ENCODE measurements around the gene SMIM5. TPM values are rescaled to one million over a fixed set of nuclear protein-coding genes. Genes with fewer than 3 reads are reported as not detected.

The SMIM5 gene
- total RNA-seq, 1 experiment from 2014 or later, result 0.24 TPM

DNA sequence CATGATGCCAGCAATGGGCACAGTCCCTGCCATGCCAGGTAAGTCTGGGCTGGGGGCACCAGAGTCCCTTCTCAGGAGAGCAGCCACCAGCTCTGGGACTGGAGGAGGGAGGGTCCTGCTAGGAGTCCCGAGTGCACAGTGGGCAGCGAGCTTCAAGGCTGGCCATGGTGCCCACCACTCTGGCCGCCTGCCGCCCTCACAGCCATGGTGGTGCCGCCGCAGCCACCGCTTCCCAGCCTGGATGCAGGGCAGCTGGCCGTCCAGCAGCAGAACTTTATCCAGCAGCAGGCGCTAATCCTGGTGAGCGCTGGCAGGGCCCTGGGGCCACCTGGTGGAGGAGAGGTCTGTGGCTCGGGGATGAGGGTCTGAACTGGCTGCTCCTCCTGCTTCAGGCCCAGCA, 17.9 kb upstream of the SMIM5 start:
- H3K23ac ChIP-seq (ENCODE audit: insufficient read length, low read depth, low read length), result no peak overlapping the region
- H2BK12ac ChIP-seq (ENCODE audit: insufficient read length, low read depth, low read length), result no peak overlapping the region
- no peaks in the 10 kb centered on the region for H3K4me1 ChIP-seq (ENCODE audit: insufficient read depth, low read length)
- no peak overlapping the region for H2AK5ac ChIP-seq (ENCODE audit: insufficient read length, low read length)
- no peak overlapping the region for H3K27ac ChIP-seq (ENCODE audit: insufficient read length, low read depth, low read length)
- Mint-ChIP-seq H3K27me3 (ENCODE audit: low read depth) (no peaks in the 10 kb centered on the region; the same call in 1 of the 2 replicates), H3K4me1 (peaks cover 0 to 5% of the 10 kb centered on the region in 2 experiments; a peak in 1 of 4 replicates), H3K4me3 (no peak overlapping the region), H3K36me3 (ENCODE audit: insufficient read depth in 1 of 3, low read depth in 3 of 3) (no peaks in the 10 kb centered on the region), H3K27ac (no peak overlapping the region), H3K9me3 (no peaks in the 10 kb centered on the region)
- no peak overlapping the region for H3K9ac ChIP-seq (ENCODE audit: extremely low read depth, insufficient read length, low read length)
- H3K27me3 ChIP-seq (ENCODE audit: insufficient read depth, low read length), result no peaks in the 10 kb centered on the region
- no peaks in the 10 kb centered on the region for H3K79me1 ChIP-seq (ENCODE audit: insufficient read depth, low read depth, low read length, poor library complexity, severe bottlenecking)
- no peaks in the 10 kb centered on the region for H3K79me2 ChIP-seq (ENCODE audit: insufficient read depth, low read length)
- H4K20me1 ChIP-seq (ENCODE audit: control insufficient read depth, insufficient read depth, insufficient read length), result no peaks in the 10 kb centered on the region
- no peak overlapping the region for H4K91ac ChIP-seq (ENCODE audit: insufficient read length, low read depth, low read length)
- H3T11ph ChIP-seq (ENCODE audit: low read length), result no peak overlapping the region
- H2BK15ac ChIP-seq (ENCODE audit: low read depth, low read length), result no peak overlapping the region
- no peaks in the 10 kb centered on the region for H3K23me2 ChIP-seq (ENCODE audit: insufficient read length, low read depth, low read length, poor library complexity, severe bottlenecking)
- H2BK120ac ChIP-seq (ENCODE audit: low read depth, low read length, poor library complexity, severe bottlenecking), result no peak overlapping the region
- H4K5ac ChIP-seq (ENCODE audit: insufficient read length, low read depth, low read length), result no peak overlapping the region
- H2BK20ac ChIP-seq (ENCODE audit: low read depth, low read length, poor library complexity, severe bottlenecking), result no peak overlapping the region
- no peaks in the 10 kb centered on the region for H3K9me3 ChIP-seq (ENCODE audit: control insufficient read depth, low read depth, low read length)
- no peak overlapping the region for H3K4me2 ChIP-seq (ENCODE audit: insufficient read depth, insufficient read length, low read length)
- no peak overlapping the region for H4K8ac ChIP-seq (replicated peaks; ENCODE audit: insufficient read length, low read depth, low read length)
- no peak overlapping the region for H2AFZ ChIP-seq (ENCODE audit: low read length)
- WGBS (ENCODE audit: extremely low coverage, insufficient read length, low lambda C conversion rate), result no CpG with 5 or more reads among the region's 11 CpGs
- peak; percentile 70 for DNase-seq
- no peak overlapping the region for H3K56ac ChIP-seq (ENCODE audit: insufficient read length, low read depth, low read length)
- H3K4ac ChIP-seq (ENCODE audit: low read depth, low read length), result no peak overlapping the region
- H3K18ac ChIP-seq (ENCODE audit: insufficient read length, low read depth, low read length), result no peak overlapping the region
- no peak overlapping the region for H3K14ac ChIP-seq (ENCODE audit: insufficient read depth, low read length)
- no peak overlapping the region for H2BK5ac ChIP-seq (ENCODE audit: insufficient read length, low read length)
- TF ChIP-seq, protein P1, sequence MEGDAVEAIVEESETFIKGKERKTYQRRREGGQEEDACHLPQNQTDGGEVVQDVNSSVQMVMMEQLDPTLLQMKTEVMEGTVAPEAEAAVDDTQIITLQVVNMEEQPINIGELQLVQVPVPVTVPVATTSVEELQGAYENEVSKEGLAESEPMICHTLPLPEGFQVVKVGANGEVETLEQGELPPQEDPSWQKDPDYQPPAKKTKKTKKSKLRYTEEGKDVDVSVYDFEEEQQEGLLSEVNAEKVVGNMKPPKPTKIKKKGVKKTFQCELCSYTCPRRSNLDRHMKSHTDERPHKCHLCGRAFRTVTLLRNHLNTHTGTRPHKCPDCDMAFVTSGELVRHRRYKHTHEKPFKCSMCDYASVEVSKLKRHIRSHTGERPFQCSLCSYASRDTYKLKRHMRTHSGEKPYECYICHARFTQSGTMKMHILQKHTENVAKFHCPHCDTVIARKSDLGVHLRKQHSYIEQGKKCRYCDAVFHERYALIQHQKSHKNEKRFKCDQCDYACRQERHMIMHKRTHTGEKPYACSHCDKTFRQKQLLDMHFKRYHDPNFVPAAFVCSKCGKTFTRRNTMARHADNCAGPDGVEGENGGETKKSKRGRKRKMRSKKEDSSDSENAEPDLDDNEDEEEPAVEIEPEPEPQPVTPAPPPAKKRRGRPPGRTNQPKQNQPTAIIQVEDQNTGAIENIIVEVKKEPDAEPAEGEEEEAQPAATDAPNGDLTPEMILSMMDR (conservative IDR thresholded peaks at IDR 0.05), result peak; percentile 24; the same call in 1 of the 3 replicates

Measured in H9 (cell line).